ENCODE results near the gene ANKS1B. TPM values are rescaled to one million over a fixed set of nuclear protein-coding genes. Genes with fewer than 3 reads are reported as not detected.

ANKS1B gene
- polyA plus RNA-seq, 3 donors: not detected

- H3K4me1 ChIP-seq (ENCODE audit: control insufficient read depth in 1 of 2, insufficient read depth in 2 of 2, low read length in 2 of 2): no peaks in the 10 kb centered on the region
- no peaks in the 10 kb centered on the region for H3K9me3 ChIP-seq (replicated peaks in 1 of 2; ENCODE audit: control insufficient read depth in 1 of 2, insufficient read depth in 1 of 2, low read length in 2 of 2)
- TF ChIP-seq CTCF (IDR thresholded peaks at IDR 0.05): no peak
- no peak overlapping the region for H3K4me3 Mint-ChIP-seq
- no peak overlapping the region for H3K4me3 ChIP-seq (replicated peaks in 1 of 3; ENCODE audit: low read depth in 2 of 3, low read length in 3 of 3)
- no peak overlapping the region for H3K27ac Mint-ChIP-seq
- intact Hi-C loops (cut with micrococcal nuclease): no loop called here
- H4K20me1 ChIP-seq (ENCODE audit: insufficient read depth, low read length): no peaks in the 10 kb centered on the region
- H3K27ac ChIP-seq (ENCODE audit: low read depth in 1 of 2, low read length in 2 of 2): no peak overlapping the region
- H3K9ac ChIP-seq (ENCODE audit: insufficient read depth, low read length, poor library complexity, severe bottlenecking): no peak overlapping the region
- H3K9me3 Mint-ChIP-seq: peaks cover 0 to 4% (median 0%) of the 10 kb centered on the region in 7 donors
- H2AFZ ChIP-seq (ENCODE audit: insufficient read depth, low read depth, low read length, poor library complexity, severe bottlenecking): no peak overlapping the region
- WGBS (ENCODE audit: insufficient coverage): 100% methylated on average over 1 of the region's 4 CpGs
- no peak overlapping the region for H3K4me2 ChIP-seq (replicated peaks; ENCODE audit: extremely low read depth, low read length, poor library complexity, severe bottlenecking)
- H3K27me3 ChIP-seq (ENCODE audit: control insufficient read depth in 2 of 2, insufficient read depth in 2 of 2, low read length in 2 of 2): peaks cover 11 to 18% of the 10 kb centered on the region in 2 donors
- no peaks in the 10 kb centered on the region for H3K79me2 ChIP-seq (ENCODE audit: insufficient read depth, low read length)
- no peak for DNase-seq
- peaks cover 25 to 32% (median 28%) of the 10 kb centered on the region in 3 donors for H3K27me3 Mint-ChIP-seq (ENCODE audit: low read depth in 3 of 3)
- H3K36me3 Mint-ChIP-seq: no peaks in the 10 kb centered on the region
- H3K4me1 Mint-ChIP-seq: no peaks in the 10 kb centered on the region
- H3K36me3 ChIP-seq (replicated peaks in 1 of 2; ENCODE audit: control insufficient read depth in 1 of 2, insufficient read depth in 2 of 2, low read length in 2 of 2): no peaks in the 10 kb centered on the region
Observed at GRCh38 chr12:98751580-98752115, 1233.1 kb downstream of the ANKS1B start.

- 89% methylated on average over 9 of the region's 9 CpGs for WGBS (ENCODE audit: insufficient coverage)
Observed at GRCh38 chr12:98750511-98750910, 1234.2 kb downstream of the ANKS1B start.

More at GRCh38 chr12:98750511-98750910, 1234.2 kb downstream of the ANKS1B start:
- H3K9me3 Mint-ChIP-seq: peaks cover 0 to 7% (median 2%) of the 10 kb centered on the region in 7 donors
- peaks cover 37 to 43% (median 38%) of the 10 kb centered on the region in 3 donors for H3K27me3 Mint-ChIP-seq (ENCODE audit: low read depth in 3 of 3)
- peaks cover 21 to 29% of the 10 kb centered on the region in 2 donors for H3K27me3 ChIP-seq (ENCODE audit: control insufficient read depth in 2 of 2, insufficient read depth in 2 of 2, low read length in 2 of 2)
- H3K4me2 ChIP-seq (replicated peaks; ENCODE audit: extremely low read depth, low read length, poor library complexity, severe bottlenecking): no peak overlapping the region
- H3K9me3 ChIP-seq (replicated peaks in 1 of 2; ENCODE audit: control insufficient read depth in 1 of 2, insufficient read depth in 1 of 2, low read length in 2 of 2): peaks cover 0 to 8% of the 10 kb centered on the region in 2 donors
- TF ChIP-seq CTCF (IDR thresholded peaks at IDR 0.05): no peak
- H3K4me1 ChIP-seq (ENCODE audit: control insufficient read depth in 1 of 2, insufficient read depth in 2 of 2, low read length in 2 of 2): peaks cover 4 to 7% of the 10 kb centered on the region in 2 donors
- no peak overlapping the region for H3K27ac ChIP-seq (ENCODE audit: low read depth in 1 of 2, low read length in 2 of 2)
- no peak overlapping the region for H3K27ac Mint-ChIP-seq
- DNase-seq: no peak
- no peak overlapping the region for H3K4me3 Mint-ChIP-seq
- no peak overlapping the region for H3K4me3 ChIP-seq (replicated peaks in 1 of 3; ENCODE audit: low read depth in 2 of 3, low read length in 3 of 3)
- peaks cover 0 to 3% of the 10 kb centered on the region in 2 donors for H3K36me3 Mint-ChIP-seq
- H4K20me1 ChIP-seq (ENCODE audit: insufficient read depth, low read length): no peaks in the 10 kb centered on the region
- peaks cover 8% of the 10 kb centered on the region for H3K4me1 Mint-ChIP-seq
- no peak overlapping the region for H2AFZ ChIP-seq (ENCODE audit: insufficient read depth, low read depth, low read length, poor library complexity, severe bottlenecking)
- no peak overlapping the region for H3K9ac ChIP-seq (ENCODE audit: insufficient read depth, low read length, poor library complexity, severe bottlenecking)
- H3K36me3 ChIP-seq (replicated peaks in 1 of 2; ENCODE audit: control insufficient read depth in 1 of 2, insufficient read depth in 2 of 2, low read length in 2 of 2): no peaks in the 10 kb centered on the region
- intact Hi-C loops (cut with micrococcal nuclease): no loop called here
- no peaks in the 10 kb centered on the region for H3K79me2 ChIP-seq (ENCODE audit: insufficient read depth, low read length)

Data from CD14-positive monocyte (primary cell).